T-helper 2 cell treated with Interferon-gamma antibody and Interleukin-4, amounts not matched to agents 100 ng/mL and 5 ng/mL, for 36 hours (primary cell): ENCODE results near the gene MACROH2A1. TPM values are rescaled to one million over a fixed set of nuclear protein-coding genes. Genes with fewer than 3 reads are reported as not detected.

Experiments used
- intact Hi-C: fragments of 100-400 bp; cut with micrococcal nuclease; formaldehyde crosslinking; loops from one replicate; pipeline ENCODE4 v1.15.1; 2023
- total RNA-seq: library from RNA; stranded (reverse); gene quantifications from 2 replicates; pipeline ENCODE4 v1.2.3, GENCODE V29; 2022

MACROH2A1 gene
- total RNA-seq, 1 donor from 2014 or later = 325 TPM

GRCh38 chr5:135337064-135337463 lies 62.0 kb downstream of the MACROH2A1 start:
- intact Hi-C loops = loop anchor here (10.0 kb wide), 1 partner anchor 422 kb away; no protein-coding TSS in a partner anchor

- intact Hi-C loops = loop anchor here (10.0 kb wide), 1 partner anchor 420 kb away; no protein-coding TSS in a partner anchor
These were observed 63.8 kb downstream of the MACROH2A1 start for GRCh38 chr5:135335031-135335828.

- intact Hi-C loops = loop anchor here (5.0 to 10.0 kb wide), 2 partner anchors 142 to 419 kb away; no protein-coding TSS in a partner anchor
These were observed 65.1 kb downstream of the MACROH2A1 start for GRCh38 chr5:135333732-135334515.

- intact Hi-C loops = loop anchor here (5.0 to 10.0 kb wide), 2 partner anchors 140 to 418 kb away; no protein-coding TSS in a partner anchor
These were observed 66.4 kb downstream of the MACROH2A1 start for GRCh38 chr5:135332519-135333150.

- intact Hi-C loops = loop anchor here (5.0 to 10.0 kb wide), 2 partner anchors 139 to 417 kb away; no protein-coding TSS in a partner anchor
These were observed 67.4 kb downstream of the MACROH2A1 start for GRCh38 chr5:135331612-135332011.

- intact Hi-C loops = loop anchor here (5.0 to 10.0 kb wide), 2 partner anchors 138 to 416 kb away; no protein-coding TSS in a partner anchor
These were observed 68.3 kb downstream of the MACROH2A1 start for GRCh38 chr5:135330798-135331096.

- intact Hi-C loops = loop anchor here (5.0 to 10.0 kb wide), 3 partner anchors 138 to 805 kb away; partner anchors contain the start of gene SMAD5
These were observed 68.9 kb downstream of the MACROH2A1 start for GRCh38 chr5:135329913-135330797.

- intact Hi-C loops = loop anchor here (10.0 kb wide), 1 partner anchor 806 kb away; the partner anchor contains the start of gene SMAD5
These were observed 69.7 kb downstream of the MACROH2A1 start for GRCh38 chr5:135329066-135329912.

- intact Hi-C loops = loop anchor here (10.0 kb wide), 1 partner anchor 807 kb away; the partner anchor contains the start of gene SMAD5
These were observed 70.8 kb downstream of the MACROH2A1 start for GRCh38 chr5:135328128-135328687.

- intact Hi-C loops = loop anchor here (10.0 kb wide), 1 partner anchor 807 kb away; the partner anchor contains the start of gene SMAD5
These were observed 71.5 kb downstream of the MACROH2A1 start for GRCh38 chr5:135327429-135328127.

- intact Hi-C loops = loop anchor here (10.0 kb wide), 1 partner anchor 808 kb away; the partner anchor contains the start of gene SMAD5
These were observed 72.5 kb downstream of the MACROH2A1 start for GRCh38 chr5:135326296-135327254.

GRCh38 chr5:135324897-135325650 lies 74.0 kb downstream of the MACROH2A1 start:
- intact Hi-C loops = loop anchor here (2.0 to 10.0 kb wide), 2 partner anchors 14 to 810 kb away; partner anchors contain the start of gene SMAD5

GRCh38 chr5:135324160-135324559 lies 74.9 kb downstream of the MACROH2A1 start:
- intact Hi-C loops = loop anchor here (2.0 to 10.0 kb wide), 2 partner anchors 13 to 811 kb away; partner anchors contain the start of gene SMAD5

GRCh38 chr5:135323701-135324132 lies 75.3 kb downstream of the MACROH2A1 start:
- intact Hi-C loops = loop anchor here (2.0 to 10.0 kb wide), 2 partner anchors 13 to 811 kb away; partner anchors contain the start of gene SMAD5

GRCh38 chr5:135323227-135323626 lies 75.8 kb downstream of the MACROH2A1 start:
- intact Hi-C loops = loop anchor here (10.0 kb wide), 1 partner anchor 812 kb away; the partner anchor contains the start of gene SMAD5

GRCh38 chr5:135322744-135323143 lies 76.3 kb downstream of the MACROH2A1 start:
- intact Hi-C loops = loop anchor here (10.0 kb wide), 1 partner anchor 812 kb away; the partner anchor contains the start of gene SMAD5
